Head of caudate nucleus (tissue), 42 donors: Measurements from ENCODE around the gene RASA1.
"Not testable (repeated sequence)": the region's sequence is repeated elsewhere in the genome, so short reads cannot be mapped to it uniquely, and the experiment has no call there.

ENCODE experiments used
- DNase-seq, 42 donors: peaks; one replicate each; pipeline versions ENCODE4 v3.0.0 to v3.0.0-alpha.2; 2020 to 2021; ENCODE audit warnings: mixed read lengths in 7 of 42
- intact Hi-C: fragments of 100-400 bp; cut with DNase I; formaldehyde crosslinking; loops from one replicate; pipeline ENCODE4 v1.15.0; 2022

The RASA1 gene

GRCh38 chr5:87267574-87268125 lies at the start of gene RASA1:
TSS of gene RASA1 (plus strand) at chr5:87267883. CDS start at chr5:87268452, 569 bp downstream.
- DNase-seq: peak; percentile 87 to 98 (median 96)
- intact Hi-C loops: loop anchor here (10.0 kb wide), 1 partner anchor 147 kb away; the partner anchor contains the start of gene CCNH

- intact Hi-C loops: no loop called here
Measured at GRCh38 chr5:87229780-87230179, 37.9 kb upstream of the RASA1 start.

GRCh38 chr5:87231037-87231808 lies 36.5 kb upstream of the RASA1 start:
- intact Hi-C loops: no loop called here
- DNase-seq: no peak

More at GRCh38 chr5:87229780-87230179, 37.9 kb upstream of the RASA1 start:
- DNase-seq: no peak

GRCh38 chr5:87233143-87233542 lies 34.5 kb upstream of the RASA1 start:
- intact Hi-C loops: no loop called here
- DNase-seq: no peak

- intact Hi-C loops: no loop called here
- DNase-seq: no peak
Measured at GRCh38 chr5:87241555-87241954, 26.1 kb upstream of the RASA1 start.

- DNase-seq: no peak
- intact Hi-C loops: no loop called here
Measured at GRCh38 chr5:87242242-87242641, 25.4 kb upstream of the RASA1 start.

- no peak for DNase-seq
Measured at GRCh38 chr5:87243161-87243844, 24.4 kb upstream of the RASA1 start.

GRCh38 chr5:87245451-87245850 lies 22.2 kb upstream of the RASA1 start:
- intact Hi-C loops: no loop called here
- DNase-seq: no peak

More at GRCh38 chr5:87243161-87243844, 24.4 kb upstream of the RASA1 start:
- intact Hi-C loops: no loop called here

GRCh38 chr5:87246061-87246460 lies 21.6 kb upstream of the RASA1 start:
- no peak for DNase-seq
- intact Hi-C loops: no loop called here

GRCh38 chr5:87252283-87252605 lies 15.4 kb upstream of the RASA1 start:
- DNase-seq: no peak
- intact Hi-C loops: no loop called here

- intact Hi-C loops: no loop called here
- DNase-seq: no peak
Measured at GRCh38 chr5:87254035-87254434, 13.6 kb upstream of the RASA1 start.

GRCh38 chr5:87258507-87258906 lies 9.2 kb upstream of the RASA1 start:
- intact Hi-C loops: no loop called here
- DNase-seq: no peak

- no peak for DNase-seq
- intact Hi-C loops: loop anchor here (10.0 kb wide), 1 partner anchor 154 kb away; the partner anchor contains the start of gene CCNH
Measured at GRCh38 chr5:87260604-87261192, 7.0 kb upstream of the RASA1 start.

GRCh38 chr5:87263498-87263897 lies 4.2 kb upstream of the RASA1 start:
- DNase-seq: no peak
- intact Hi-C loops: loop anchor here (10.0 kb wide), 1 partner anchor 151 kb away; the partner anchor contains the start of gene CCNH

- DNase-seq: no peak
- intact Hi-C loops: loop anchor here (10.0 kb wide), 1 partner anchor 148 kb away; the partner anchor contains the start of gene CCNH
Measured at GRCh38 chr5:87266914-87267573, 639 bp upstream of the RASA1 start.

GRCh38 chr5:87268126-87268969 lies 665 bp downstream of the RASA1 start:
- intact Hi-C loops: loop anchor here (10.0 kb wide), 1 partner anchor 146 kb away; the partner anchor contains the start of gene CCNH
- DNase-seq: peak; percentile 66 to 91 (median 83)

- intact Hi-C loops: loop anchor here (10.0 kb wide), 1 partner anchor 146 kb away; the partner anchor contains the start of gene CCNH
- no peak for DNase-seq
Measured at GRCh38 chr5:87268970-87269377, 1.3 kb downstream of the RASA1 start.

GRCh38 chr5:87270888-87271287 lies 3.2 kb downstream of the RASA1 start:
- intact Hi-C loops, DNase-seq: not testable (repeated sequence)
